A549 (cell line): ENCODE data around the gene ARHGEF28.

Experiments
- BCL3 ChIP-seq: fragments of >200 bp; sonication (Bioruptor Twin); formaldehyde crosslinking; IDR thresholded peaks from 3 replicates; pipeline ENCODE4 v1.6.1; 2016
- JUN ChIP-seq, 2 experiments: fragments of >200 bp; sonication (Bioruptor Twin); formaldehyde crosslinking; IDR thresholded peaks; 2 replicates in 1 of 2; 3 replicates in 1 of 2; pipeline ENCODE4 v1.6.1; 2016 to 2017
- POLR2A ChIP-seq: IDR thresholded peaks from 2 replicates; pipeline ENCODE4 v1.6.1; 2012; ENCODE audit warnings: mild to moderate bottlenecking, low read length
- TP53 ChIP-seq: fragments of 250-450 bp; sonication (Bioruptor Pico); IDR thresholded peaks from 2 replicates; pipeline ENCODE4 v1.5.0; 2021; ENCODE audit warnings: mild to moderate bottlenecking, moderate library complexity

- TF ChIP-seq TP53 (CRISPR knock-in tag) = no peak
- TF ChIP-seq POLR2A = no peak
- no peak for TF ChIP-seq JUN (IDR thresholded peaks at IDR 0.05)
- TF ChIP-seq BCL3 = no peak
Observed at GRCh38 chr5:73728493-73729273, 102.7 kb downstream of the ARHGEF28 start.
